A673 (cell line): ENCODE measurements around the gene SBK2.

Source experiments
- EZH2 ChIP-seq: fragments of 200-600 bp; sonication (generic); IDR thresholded peaks from 2 replicates; pipeline ENCODE4 v1.6.1; 2017; ENCODE audit warnings: borderline replicate concordance, low read depth, mild to moderate bottlenecking, mixed read lengths, antibody characterized with exemption, low read length; ENCODE audit not compliant: poor library complexity, severe bottlenecking
- TF ChIP-seq, protein P1 (sequence below): fragments of 300-800, 200-600 bp; sonication (generic); conservative IDR thresholded peaks from 2 replicates; pipeline ENCODE4 v1.5.1; 2017; ENCODE audit warnings: low read depth, mild to moderate bottlenecking, antibody characterized with exemption, low read length, moderate library complexity, mixed read lengths

GRCh38 chr19:55559684-55560083 lies 22.8 kb upstream of the SBK2 start:
- TF ChIP-seq EZH2 = no peak
- TF ChIP-seq, protein P1, sequence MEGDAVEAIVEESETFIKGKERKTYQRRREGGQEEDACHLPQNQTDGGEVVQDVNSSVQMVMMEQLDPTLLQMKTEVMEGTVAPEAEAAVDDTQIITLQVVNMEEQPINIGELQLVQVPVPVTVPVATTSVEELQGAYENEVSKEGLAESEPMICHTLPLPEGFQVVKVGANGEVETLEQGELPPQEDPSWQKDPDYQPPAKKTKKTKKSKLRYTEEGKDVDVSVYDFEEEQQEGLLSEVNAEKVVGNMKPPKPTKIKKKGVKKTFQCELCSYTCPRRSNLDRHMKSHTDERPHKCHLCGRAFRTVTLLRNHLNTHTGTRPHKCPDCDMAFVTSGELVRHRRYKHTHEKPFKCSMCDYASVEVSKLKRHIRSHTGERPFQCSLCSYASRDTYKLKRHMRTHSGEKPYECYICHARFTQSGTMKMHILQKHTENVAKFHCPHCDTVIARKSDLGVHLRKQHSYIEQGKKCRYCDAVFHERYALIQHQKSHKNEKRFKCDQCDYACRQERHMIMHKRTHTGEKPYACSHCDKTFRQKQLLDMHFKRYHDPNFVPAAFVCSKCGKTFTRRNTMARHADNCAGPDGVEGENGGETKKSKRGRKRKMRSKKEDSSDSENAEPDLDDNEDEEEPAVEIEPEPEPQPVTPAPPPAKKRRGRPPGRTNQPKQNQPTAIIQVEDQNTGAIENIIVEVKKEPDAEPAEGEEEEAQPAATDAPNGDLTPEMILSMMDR = no peak
